HPDE6-E6E7 (cell line): ENCODE results near the gene INTS11.
"Not testable (repeated sequence)": the region's sequence is repeated elsewhere in the genome, so short reads cannot be mapped to it uniquely, and the experiment has no call there.

Source experiments
- DNase-seq: peaks from one replicate; pipeline ENCODE4 v3.0.0; 2011; ENCODE audit warnings: missing footprints; ENCODE audit errors: extremely low spot score

Gene INTS11

DNA sequence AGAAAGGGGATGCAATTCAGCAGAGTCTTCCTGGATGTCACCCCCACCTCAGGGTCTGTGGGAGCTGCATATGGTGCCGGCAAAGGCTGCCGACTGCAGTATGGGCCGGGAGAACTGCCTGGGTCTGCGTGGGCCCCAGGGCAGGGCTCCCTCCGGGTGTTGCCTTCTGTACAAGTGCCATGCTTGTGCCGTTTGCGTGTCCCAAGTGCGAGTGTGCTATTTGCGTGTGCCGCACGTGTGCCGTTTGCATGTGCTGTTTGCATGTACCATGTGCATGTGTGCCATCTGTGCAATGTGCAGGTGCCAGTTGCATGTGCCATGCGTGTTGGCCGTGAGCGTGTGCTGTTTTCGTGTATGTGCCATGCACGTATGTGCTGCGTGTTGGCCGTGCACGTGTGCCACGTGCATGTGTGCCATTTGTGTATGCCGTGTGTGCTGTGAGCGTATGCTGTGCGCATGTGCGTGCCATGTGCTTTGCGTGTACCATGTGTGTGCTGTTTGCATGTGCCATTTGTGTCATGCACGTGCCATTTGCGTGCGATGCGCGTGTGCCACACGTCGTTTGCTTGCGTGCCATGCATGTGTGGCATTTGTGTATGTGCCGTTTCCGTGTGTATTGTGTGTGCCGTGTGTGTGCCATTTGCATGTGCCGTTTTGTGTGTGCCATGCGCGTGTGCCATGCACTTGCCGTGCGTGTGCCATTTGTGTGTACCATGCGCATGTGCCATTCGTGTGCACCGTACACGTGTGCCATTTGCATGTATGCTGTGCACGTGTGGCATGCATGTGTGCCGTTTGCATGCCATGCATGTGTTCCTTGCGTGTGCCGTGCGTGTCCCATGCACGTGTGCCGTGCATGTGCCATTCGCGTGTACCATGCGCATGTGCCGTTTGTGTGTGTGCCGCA is 5.1 kb upstream of the INTS11 start:
- no peak for DNase-seq

DNA sequence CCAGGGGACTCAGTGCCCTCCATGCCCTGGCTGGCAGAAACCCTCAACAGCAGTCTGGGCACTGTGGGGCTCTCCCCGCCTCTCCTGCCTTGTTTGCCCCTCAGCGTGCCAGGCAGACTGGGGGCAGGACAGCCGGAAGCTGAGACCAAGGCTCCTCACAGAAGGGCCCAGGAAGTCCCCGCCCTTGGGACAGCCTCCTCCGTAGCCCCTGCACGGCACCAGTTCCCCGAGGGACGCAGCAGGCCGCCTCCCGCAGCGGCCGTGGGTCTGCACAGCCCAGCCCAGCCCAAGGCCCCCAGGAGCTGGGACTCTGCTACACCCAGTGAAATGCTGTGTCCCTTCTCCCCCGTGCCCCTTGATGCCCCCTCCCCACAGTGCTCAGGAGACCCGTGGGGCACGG is 3.8 kb upstream of the INTS11 start:
- DNase-seq, result no peak

DNA sequence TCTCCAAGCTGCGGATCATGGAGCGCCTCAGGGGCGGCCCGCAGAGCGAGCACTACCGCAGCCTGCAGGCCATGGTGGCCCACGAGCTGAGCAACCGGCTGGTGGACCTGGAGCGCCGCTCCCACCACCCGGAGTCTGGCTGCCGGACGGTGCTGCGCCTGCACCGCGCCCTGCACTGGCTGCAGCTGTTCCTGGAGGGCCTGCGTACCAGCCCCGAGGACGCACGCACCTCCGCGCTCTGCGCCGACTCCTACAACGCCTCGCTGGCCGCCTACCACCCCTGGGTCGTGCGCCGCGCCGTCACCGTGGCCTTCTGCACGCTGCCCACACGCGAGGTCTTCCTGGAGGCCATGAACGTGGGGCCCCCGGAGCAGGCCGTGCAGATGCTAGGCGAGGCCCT is 2.8 kb upstream of the INTS11 start:
- no peak for DNase-seq

DNA sequence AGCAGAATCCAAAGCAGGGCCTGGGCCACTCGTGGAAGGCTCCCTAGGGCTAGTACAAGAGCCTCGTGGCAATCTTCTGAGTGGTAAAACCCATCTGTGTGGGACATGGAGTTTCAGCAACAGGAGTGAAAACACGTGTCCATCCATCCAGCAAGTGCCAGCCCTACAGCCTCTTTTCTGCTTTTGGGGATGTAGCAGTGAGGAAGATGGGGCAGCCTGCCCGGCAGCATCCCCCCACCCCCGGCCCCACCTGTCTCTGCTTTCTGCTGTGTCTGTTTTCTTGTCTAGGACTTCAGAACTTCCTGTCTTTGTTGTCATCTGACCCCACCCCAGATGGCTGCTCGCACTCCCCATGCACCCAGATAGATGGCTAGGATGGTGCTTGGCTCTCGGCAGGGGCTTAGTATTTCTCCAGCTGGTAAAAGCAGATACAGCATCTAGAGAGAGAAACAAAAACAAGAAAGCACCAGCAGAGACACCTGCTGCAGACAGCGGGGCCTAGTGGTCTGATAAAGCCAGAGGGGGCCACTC is 1.7 kb upstream of the INTS11 start:
- no peak for DNase-seq

DNA sequence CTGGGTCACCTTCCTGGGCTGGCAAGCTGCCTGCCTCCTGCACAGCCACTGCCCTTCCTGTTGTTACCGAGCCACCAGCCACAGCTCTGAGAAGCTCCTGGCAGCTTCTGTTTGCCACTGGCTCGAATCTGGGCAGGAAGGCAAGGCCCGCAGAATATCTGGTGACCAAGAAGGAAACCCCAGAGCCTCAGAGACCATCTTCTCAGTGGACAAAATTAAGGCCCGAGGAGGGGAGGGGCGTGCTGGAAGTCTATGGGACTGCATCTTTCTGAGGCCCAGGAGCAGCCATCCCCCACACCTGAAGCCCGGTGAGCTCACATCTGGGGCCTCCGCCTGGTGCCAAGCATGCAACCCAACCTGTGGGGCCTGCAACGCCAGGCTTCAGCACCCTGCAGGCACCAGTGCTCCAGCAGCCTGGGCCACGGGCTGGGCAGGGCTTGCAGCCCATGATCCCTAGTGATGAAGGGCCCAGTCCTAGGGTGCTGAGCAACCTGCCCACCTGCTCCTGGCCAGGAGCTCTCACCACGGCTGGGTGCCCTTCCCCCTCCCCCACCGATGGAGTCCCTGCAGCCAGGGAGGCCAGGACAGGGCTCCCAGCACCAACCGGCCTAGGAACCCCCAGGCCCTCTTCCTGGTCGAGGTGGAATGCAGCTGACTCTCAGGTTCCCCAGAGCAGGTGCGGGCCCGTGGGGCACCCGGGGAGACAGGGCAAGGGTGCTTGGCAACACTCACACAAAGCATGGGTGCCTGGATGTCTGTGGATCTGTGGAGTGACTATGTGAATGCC is 1.0 kb upstream of the INTS11 start:
- DNase-seq, result no peak

DNA sequence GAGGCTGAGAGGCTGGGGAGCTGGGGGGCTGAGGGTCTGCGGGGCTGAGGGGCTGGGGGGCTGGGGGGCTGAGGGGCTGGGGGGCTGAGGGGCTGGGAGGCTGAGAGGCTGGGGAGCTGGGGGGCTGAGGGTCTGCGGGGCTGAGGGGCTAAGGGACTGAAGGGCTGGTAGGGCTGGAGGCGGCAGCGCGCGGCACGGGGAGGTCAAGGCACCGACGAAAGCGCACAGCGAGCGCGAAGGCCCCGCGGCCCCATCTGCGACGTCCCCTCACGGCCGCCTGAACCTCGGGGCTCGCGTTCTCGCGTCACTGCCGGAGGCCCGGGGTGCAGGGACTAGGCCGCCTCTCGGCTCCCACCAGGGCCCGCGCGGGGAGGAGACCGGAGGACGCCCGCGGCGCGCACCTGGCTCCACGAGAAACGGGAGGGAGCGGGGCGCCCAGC is 356 bp downstream of the INTS11 start:
- DNase-seq, result no peak

DNA sequence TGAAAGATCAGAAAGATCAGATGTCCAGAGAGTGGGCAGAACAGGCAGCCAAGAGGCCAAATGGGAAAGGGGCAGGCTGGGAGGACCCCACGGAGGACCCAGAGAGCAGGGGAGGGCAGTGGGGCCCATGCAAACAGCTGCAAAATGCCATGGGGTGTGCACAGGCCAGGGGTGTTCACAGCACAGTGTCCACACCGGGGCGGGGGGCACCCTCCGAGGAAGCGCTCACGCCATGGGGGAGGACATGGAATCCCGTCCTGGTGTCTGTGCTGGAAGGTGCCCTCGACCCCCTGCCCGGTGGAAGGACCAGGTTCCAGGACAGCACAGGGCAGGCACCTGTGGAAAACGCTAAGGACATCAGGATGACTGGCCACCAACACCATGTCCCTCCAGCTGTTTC is 1.5 kb downstream of the INTS11 start:
- DNase-seq, result no peak

DNA sequence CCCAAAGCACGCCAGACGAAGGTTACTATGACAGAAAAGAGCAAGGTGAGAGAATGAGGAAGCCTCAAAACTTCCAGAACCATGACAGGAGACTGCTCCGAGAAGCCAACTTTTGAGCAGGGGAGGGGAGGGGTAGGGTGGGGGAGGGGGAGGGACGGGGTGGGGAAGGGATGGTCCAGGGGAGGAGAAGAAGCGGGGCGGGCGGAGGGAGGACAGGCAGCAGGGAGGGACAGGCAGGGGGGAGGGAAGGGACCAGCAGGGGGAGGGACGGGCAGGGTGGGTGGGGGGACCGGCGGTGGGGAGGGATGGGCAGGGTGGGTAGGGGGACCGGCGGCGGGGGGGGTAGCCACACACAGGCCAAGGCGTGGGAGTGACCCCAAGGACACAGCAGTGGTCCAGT is 2.0 kb downstream of the INTS11 start:
- DNase-seq, result no peak

DNA sequence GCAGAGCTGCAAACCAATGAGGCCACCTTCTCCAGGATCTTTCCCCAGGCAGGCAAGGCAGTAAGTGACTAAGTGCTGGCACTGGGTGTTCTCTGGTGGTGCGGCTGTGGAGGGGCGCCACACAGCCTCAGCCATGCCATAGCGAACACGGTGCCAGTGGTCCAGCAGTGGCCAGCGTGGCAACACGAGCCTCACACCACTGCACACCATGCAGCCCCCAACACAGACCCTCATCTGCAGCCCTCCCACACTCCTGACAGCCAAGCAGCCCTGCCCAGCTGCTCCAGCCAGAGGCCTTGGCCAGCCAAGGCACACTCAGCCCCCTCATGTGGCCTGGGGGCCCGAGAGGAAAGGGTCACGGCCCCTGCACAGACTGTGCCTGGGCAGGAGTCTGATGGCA is 3.0 kb downstream of the INTS11 start:
- DNase-seq, result no peak

DNA sequence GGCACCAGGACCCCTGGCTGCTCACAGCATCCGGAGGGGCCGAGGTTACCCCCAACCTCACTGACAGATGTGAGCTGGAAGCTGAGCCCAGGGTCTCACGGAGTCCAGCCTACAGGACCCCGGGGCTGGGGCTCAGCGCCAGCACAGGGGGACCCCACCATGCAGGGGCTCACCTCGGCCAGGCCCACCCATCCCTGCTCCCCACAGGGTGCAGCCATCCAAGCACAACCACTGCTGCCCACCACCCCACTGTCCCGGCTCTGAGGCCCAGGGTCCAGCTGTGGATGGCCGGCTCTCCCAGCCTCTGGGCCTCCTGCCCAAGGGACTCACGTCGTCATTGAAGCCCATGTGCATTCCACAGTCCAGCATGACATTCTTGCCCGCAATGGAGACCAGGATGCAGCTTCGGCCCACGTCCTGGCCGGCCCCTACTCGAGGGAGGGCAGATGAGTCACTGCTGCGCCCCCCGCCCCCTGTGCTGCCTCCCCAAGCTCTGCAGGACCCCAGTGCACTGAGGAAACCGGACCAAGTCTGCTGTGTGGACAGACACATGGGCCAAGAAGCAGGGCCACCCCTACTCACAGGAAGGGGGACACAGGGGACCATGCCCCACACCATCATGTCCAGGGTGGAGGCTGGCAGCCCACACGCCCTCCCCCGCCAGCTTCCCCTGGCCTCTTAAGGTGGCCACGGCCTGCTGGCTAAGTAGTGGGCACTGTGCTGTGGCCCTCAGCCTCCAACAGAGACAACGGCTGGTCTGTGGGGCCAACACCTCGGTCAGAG is 3.6 kb downstream of the INTS11 start:
- DNase-seq, result no peak

DNA sequence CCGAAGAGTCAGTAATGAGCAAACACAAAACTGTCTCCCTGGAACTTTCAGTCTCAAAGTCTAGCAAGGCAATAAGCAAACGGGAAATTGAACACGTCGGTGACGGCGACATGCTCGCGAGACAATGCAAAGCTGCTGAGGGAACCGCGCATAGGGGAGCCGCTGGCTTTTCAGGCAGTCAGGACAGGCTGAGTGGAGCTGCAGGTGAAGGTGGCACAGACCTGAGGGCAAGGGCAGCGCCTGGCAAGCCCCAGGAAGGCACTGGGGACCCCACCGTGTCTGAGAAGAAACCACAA is 4.9 kb downstream of the INTS11 start:
- DNase-seq, result no peak

DNA sequence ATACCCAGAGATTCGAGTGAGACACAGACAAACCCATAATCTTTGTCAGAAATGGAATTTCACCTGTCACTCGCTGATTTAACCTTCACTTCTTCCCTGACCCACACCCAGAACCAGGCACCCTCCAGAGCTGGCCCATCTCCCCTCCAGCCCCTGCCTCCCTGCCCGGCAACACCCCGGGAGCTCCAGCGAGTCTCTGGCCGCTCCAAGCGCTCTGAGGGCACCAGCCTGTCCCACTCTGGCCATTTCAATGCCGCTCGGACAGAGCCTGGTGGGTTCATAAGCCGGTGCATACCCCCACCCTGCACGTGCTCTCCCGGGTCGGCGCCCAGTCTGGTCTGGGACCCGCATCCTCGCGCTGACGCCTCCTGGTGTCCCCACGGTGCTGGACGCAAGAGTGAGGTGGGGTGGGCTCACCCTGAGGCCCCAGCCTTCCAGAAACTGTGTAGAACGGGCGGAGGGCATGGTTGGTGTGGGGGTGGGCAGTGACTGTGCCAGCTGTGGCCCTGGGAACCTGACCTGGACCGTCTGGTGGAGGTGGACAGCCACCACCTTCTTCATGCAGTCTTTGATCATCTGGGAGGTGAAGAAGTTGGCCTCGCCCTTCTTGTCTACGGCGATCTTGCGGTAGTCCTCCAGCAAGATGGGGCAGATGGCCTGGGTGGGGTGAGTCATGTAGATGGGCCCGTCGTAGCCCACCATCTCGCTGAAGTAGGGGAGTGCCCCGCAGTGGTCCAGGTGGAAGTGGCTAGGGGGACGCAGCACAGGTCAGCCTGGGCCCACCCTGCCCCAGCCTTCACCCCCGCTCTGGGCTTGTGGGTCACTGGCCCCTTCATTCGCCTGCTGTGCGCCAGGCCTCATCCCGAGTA is 5.4 kb downstream of the INTS11 start:
- no peak for DNase-seq

DNA sequence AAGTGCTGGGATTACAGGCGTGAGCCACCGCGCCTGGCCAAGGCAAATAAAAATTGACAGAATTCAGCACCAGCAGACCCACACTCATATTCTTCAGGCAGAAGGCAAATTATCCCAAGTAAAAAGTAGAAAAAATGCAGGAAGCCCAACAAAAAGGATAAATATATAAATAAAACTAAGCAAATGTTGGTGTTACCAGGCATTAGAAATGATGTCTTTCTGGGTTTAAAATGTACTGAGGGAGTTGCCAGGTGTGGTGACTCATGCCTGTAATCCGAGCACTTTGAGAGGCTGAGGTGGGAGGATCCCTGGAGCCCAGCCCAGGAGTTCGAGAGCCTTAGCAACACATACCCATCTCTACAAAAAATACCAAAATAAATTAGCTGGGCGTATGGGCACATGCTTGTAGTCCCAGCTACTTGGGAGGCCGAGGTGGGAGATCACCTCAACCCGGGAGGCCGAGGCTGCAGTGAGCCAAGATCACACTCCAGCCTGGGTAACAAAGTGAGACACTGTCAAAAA is 6.3 kb downstream of the INTS11 start:
- no peak for DNase-seq

DNA sequence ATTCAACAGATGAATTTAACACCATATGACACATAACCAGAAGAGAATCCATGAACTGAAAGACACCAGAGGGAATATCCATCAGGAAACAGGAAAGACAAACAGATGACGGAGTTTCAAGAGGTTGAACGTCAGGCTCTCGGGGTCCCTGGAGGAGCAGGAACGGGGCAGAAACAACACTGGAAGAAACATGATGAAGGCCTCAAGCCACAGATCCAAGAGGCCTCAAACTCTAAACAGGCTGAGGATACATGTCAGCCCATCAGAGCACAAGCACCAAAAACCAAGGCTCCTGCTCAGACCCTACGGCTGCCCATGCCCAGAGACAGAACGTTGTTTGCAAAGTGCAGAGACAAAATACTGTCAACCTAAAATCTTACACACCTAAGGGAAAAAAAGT is 7.0 kb downstream of the INTS11 start:
- DNase-seq, result no peak

DNA sequence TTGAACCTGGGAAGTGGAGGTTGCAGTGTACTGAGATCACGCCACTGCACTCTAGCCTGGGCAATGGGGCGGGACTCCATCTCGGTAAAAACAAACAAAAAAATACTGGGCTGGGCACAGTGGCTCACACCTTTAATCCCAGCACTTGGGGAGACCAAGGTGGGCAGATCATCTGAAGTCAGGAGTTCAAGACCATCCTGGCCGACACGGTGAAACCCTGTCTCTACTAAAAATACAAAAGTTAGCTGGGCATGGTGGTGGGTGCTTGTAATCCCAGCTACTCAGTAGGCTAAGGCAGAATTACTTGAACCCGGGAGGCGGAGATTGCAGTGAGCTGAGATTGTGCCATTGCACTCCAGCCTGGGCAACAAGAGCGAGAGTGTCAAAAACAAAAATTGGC is 8.3 kb downstream of the INTS11 start:
- not testable (repeated sequence) for DNase-seq

DNA sequence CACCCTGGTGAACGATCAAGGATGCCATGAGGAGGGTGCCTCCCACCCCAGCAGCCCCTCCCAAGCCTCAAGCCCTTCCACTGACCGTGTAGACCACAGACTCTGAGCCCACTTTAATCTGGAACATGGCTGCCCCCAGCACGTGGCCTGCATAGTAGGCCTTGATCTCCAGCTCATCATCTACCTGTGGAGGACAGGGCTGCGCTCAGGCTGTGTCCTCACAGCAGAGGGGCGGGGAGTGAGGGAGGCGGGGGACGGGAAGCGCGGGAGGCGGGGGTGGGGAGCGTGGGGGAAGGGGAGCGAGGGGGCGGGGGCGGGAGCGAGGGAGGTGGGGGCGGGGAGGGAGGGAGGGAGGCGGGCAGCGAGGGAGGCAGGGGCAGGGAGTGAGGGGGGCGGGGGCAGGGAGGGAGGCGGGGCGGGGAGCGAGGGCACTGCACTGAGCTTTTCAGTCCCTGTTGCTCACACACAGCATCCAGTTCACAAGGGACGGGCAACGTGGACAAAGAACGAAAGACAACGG is 9.0 kb downstream of the INTS11 start:
- no peak for DNase-seq

DNA sequence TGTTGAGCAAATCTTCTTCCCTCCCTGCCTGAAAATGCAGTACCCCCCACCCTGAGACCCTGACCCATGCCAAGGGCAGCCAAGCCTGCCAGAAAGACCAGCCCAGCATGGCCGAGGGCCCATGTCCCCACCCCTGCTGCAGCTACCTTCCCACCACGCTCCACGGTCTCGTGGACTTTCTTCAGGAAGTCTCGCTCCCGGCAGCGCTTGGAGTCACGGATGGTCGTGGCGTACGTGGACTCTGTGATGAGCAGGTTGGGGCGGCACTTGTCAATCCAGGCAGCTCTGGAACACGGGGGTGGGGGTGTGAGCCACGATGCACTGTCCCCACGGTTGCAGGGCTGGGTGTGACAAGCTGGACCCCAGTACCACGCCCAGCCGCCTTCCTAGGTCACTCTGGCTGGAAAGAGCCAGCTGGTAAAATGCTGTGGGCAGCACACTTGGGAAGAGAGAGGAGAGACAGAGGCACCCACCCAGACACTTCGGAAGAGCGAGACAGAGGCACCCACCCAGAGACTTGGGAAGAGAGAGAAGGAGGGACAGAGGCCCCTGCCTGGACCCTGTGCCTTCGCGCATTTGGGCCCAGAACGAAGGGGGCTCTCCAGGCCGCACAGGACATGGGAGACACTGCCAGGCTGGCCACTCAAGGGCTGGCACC is 9.7 kb downstream of the INTS11 start:
- no peak for DNase-seq

DNA sequence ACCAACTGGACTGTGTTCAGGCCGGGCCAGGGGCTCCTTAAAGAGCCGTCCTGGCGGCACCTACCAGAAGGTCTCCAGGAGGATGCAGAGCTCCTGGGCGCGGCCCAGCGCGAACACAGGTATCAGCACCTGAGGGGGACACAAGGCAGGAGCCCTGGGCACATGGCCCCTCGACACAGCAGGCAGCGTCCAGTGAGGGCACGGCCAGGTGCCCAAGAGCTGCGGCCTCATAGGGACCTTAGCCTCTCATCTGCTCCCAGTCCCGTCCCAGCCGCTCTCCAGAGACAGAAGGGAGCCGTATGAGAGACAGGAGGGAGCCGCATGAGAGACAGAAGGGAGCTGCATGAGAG is 10.2 kb downstream of the INTS11 start:
- DNase-seq, result no peak

DNA sequence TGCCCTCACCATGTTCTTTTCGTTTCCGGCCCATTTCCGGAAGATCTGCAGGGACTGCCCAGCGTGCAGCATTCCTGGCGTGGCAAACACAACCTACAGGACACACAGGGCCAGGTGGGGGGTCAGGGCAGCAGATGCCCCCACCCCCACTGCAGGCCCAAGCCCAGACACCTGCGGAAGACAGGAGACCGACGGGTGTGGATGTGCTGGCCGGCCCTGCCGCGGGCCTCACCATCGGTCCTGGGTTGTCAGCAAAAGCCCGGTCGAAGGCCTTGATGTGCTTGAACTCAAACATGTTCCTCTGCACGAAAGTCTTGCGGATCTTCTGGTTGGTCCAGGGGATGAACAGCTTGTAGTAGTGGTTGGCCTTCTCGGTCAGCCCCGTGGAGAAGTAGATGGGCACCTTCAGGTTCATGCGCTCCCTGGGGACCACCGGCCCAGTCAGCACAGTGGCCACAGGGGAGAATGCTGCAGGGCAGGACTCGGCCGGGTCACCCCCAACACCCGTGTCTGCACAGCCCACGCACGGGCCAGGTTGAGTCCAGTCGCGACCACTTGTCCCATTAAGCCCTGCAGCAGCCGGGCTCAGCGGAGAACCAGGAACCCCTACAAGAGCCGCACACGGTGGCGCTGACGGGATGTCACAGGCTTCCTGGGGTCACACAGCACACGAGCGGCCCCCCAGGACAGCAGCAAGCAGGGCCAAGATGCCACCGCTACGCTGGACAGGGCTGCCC is 10.8 kb downstream of the INTS11 start:
- DNase-seq, result no peak
